CD4-positive, alpha-beta T cell treated with Interleukin-6 at 100 ng/mL for 8 hours (primary cell): ENCODE measurements around the gene RGR.

ENCODE experiments used
- DNase-seq: peaks from one replicate; pipeline ENCODE4 v3.0.0-alpha.2; 2020; ENCODE audit warnings: mixed read lengths, low spot score

RGR gene

DNA sequence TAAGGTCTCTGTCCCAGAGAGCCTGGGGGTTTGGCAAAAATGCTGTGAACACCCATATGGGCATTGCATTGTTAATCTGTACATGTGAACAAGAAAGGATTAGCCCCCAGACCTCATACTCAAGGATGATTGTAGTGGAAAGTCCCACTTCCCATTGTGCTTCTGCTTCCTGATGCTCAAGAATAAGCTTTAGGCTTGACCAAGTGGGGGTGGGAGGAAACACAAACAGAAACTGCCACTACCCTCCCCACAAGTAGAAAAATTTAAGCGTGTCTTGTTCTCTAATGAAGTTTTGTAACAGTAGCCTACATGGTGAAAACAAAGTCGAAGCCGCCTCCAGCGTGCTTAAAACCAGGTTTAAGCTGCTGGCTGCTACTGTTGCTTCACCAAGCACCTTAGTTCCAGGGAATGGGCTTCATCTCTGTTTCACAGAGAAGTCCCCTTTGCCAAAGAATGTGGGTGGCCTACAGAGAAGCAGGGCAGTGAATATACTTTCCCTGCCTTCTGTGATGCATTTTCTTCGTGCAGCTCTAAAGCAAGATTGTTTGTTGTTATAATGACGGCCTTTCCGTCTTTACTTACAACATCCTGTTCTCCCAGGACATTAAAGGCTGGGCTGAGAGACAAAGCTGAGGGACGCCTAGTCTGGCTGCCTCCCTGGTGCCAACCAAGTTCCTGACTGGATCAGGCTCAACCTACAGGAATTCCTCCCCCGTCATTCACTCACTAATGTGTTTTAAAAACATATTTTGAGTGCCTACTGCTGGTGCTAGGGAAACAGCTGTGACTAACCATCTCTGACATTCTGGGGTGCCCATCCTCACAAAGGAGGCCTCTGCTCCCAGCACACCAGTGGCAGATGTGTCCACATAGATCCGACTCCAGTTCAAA lies 51.5 kb downstream of the RGR start:
- no peak for DNase-seq

DNA sequence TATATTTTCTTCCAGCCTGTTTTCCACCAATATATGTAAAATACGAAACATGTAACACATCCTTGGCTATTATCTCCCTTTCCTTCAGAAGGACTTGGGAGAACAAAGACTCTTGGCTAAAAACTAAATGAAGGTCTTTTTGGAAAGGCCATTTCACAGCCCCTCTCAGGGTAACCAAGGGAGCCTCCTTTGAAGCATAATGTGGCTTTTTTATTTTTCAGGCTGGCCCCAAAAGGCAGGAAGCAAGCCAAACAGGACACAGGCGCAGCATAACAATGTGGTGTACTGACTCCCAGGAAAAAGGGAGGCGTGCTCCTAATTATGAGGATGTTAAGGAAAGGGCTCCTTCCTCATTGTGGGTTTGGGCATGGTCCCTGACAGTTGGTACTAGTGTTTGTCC lies 53.2 kb downstream of the RGR start:
- no peak for DNase-seq

DNA sequence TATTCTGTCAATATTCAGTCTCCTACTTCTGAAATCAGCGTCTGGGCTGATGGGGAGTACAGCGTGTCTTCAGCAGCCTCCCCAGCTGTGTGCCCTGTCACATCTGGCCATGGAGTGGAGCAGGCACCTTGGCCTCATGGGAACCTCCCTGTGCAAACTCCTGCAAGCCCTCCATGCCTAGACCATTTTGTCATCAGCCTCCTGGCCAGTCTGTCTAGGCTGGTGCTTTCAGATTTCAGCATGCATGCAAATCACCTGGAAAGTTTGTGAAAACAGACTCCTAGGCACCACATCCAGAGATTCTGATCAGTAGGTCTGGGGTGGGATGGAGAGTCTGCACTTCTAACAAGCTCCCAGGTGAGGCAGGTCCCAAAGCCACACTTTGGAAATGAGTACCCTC lies 57.4 kb downstream of the RGR start:
- no peak for DNase-seq

DNA sequence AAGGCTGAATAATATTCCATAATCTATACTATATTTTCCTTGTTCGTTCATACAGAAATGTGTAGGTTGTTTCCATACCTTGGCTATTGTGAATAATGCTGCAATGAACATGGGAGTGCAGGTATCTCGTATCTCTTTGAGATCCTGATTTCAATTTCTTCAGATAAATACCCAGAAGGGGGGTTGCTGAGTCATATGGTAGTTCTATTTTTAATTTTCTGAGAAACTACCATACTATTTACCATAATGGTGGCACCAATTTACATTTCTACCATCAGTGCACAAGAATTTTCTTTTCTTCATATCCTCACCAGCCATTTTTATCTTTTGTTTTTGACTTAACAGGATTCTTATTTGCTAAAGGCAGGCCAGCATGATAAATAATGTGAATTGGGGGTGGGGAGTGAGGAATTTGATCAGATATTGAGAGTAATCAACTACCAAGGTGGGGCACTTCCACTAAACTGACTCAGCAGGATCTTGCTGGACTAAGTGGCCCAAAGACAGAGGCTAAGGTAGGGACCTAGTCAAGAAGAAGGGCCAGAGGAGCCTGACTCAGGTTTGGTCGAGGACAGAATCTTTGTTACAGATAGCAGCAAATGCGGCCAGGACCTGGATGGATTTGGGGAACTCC lies 62.0 kb downstream of the RGR start:
- DNase-seq = no peak

DNA sequence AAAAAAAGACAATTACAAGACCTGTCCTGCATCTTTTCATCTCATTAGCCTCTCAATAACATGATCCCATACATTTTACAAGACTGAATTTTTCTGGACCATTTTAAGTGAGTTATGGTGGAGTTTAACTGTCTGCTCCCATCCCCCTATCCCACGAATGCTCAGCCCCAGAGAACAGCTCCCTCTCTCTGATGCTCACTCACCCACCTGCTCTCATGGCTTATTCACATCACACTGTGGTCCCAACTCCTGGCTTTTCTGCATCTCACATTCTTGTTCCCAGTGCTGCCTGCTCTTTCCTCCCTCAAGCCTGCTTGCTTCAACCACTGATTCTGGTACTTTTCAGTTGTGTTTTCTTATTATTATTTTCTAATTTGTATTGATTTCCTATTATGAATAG lies 63.2 kb downstream of the RGR start:
- no peak for DNase-seq

DNA sequence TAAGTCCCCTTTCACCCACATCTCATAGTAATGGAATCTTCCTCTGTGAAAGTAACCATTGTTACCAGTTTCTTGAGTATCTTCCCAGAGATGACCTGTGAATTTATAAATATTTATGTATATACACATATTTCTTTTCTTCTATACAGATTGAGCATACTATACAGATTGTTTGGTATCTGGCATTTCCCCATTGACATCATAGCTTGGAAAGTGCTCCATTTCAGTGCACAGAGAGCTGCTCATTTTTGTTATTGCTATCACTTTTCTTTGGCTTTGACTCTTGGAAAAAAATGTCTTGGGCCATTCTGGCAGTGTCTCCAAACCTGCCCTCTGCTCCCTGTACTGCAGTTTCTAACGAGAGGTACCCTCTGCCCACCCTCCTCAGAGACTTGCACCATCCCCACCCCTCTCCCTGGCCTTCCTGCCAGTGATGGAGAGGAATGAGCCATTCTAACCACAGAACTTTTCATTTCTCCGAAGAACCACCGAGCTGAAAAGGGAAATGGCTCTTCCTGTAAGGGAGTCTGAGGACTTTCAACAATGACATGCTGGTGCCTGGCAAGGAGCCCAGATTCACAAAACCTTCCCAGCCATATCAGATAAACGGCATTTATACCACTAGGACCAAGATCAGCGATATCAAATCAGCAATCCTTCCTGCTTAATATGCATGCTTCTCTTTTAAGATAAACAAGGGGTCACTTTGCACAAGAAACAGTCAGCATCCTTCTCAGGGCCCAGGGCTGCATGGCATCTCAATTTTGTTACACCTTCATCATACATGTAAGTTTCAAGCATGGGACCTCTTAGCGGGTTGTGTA lies 63.8 kb downstream of the RGR start:
- peak; percentile 41 for DNase-seq
